K562 (cell line): Measurements from ENCODE around the gene NEK1. TPM values are rescaled to one million over a fixed set of nuclear protein-coding genes. Genes with fewer than 3 reads are reported as not detected.
A peak's percentile ranks its signal among the peaks of the same experiment; 100 is the strongest.

Experiments
- ASH1L ChIP-seq: fragments of 450-650 bp; IDR thresholded peaks from 2 replicates; pipeline ENCODE4 v1.6.1; 2018; ENCODE audit warnings: borderline replicate concordance, mild to moderate bottlenecking, low read depth; ENCODE audit not compliant: partially characterized antibody
- CHD4 ChIP-seq: fragments of 200-600 bp; sonication (generic); IDR thresholded peaks from 3 replicates; pipeline ENCODE4 v1.6.1; 2012; ENCODE audit warnings: low read depth, mild to moderate bottlenecking, mixed read lengths, low read length, inconsistent platforms; ENCODE audit not compliant: insufficient read depth, insufficient replicate concordance, poor library complexity, severe bottlenecking
- ELF4 ChIP-seq: fragments of 450-650 bp; formaldehyde crosslinking; IDR thresholded peaks from 2 replicates; pipeline ENCODE4 v1.4.0; 2022; ENCODE audit warnings: missing genetic modification characterization
- FOSL1 ChIP-seq: fragments of 200-800 bp; sonication (Bioruptor generic); conservative IDR thresholded peaks from 2 replicates; pipeline ENCODE4 v1.6.1; 2016; ENCODE audit warnings: missing genetic modification characterization, missing compliant biosample characterization
- GATAD2A ChIP-seq: fragments of 450-650 bp; IDR thresholded peaks from 2 replicates; pipeline ENCODE4 v1.6.1; 2017
- HDAC1 ChIP-seq, 2 experiments: fragments of 450-650 bp; IDR thresholded peaks; 2 replicates each; pipeline ENCODE4 v1.6.1; 2016 to 2017; ENCODE audit warnings: inconsistent platforms in 1 of 2, mild to moderate bottlenecking in 1 of 2, moderate library complexity in 1 of 2
- KDM2B ChIP-seq: fragments of 250-450 bp; sonication (Bioruptor Pico); IDR thresholded peaks from 2 replicates; pipeline ENCODE4 v1.8.0; 2021; ENCODE audit warnings: mild to moderate bottlenecking, moderate library complexity
- MYBL2 ChIP-seq, 2 experiments: fragments of 450-650 bp in 1 of 2; sonication (generic) in 1 of 2; formaldehyde crosslinking in 1 of 2; IDR thresholded peaks; 2 replicates each; pipeline versions ENCODE4 v1.6.1 to v1.8.1; 2017 to 2022; ENCODE audit warnings: borderline replicate concordance in 1 of 2, inconsistent platforms in 1 of 2, low read depth in 1 of 2, mild to moderate bottlenecking in 1 of 2, missing genetic modification reagents in 1 of 2, moderate library complexity in 1 of 2
- NFYB ChIP-seq: IDR thresholded peaks from 2 replicates; pipeline ENCODE4 v1.6.1; 2011; ENCODE audit warnings: mild to moderate bottlenecking, moderate library complexity; ENCODE audit not compliant: insufficient read length; ENCODE audit errors: extremely low read depth
- SMAD3 ChIP-seq: fragments of 450-650 bp; formaldehyde crosslinking; conservative IDR thresholded peaks from 2 replicates; pipeline ENCODE4 v1.4.0; 2020; ENCODE audit warnings: mild to moderate bottlenecking
- SRSF9 ChIP-seq: fragments of 200-400 bp; formaldehyde crosslinking; IDR thresholded peaks from 2 replicates; pipeline ENCODE4 v1.6.1; 2017; ENCODE audit warnings: low read depth, low read length, borderline replicate concordance
- TCFL5 ChIP-seq: fragments of 250-450 bp; sonication (Bioruptor Pico); conservative IDR thresholded peaks from 2 replicates; pipeline ENCODE4 v1.6.1; 2021; ENCODE audit warnings: mild to moderate bottlenecking, moderate library complexity, matching md5 sums
- ZBED1 ChIP-seq: IDR thresholded peaks from 2 replicates; pipeline ENCODE4 v1.6.1; 2014
- ZNF134 ChIP-seq: fragments of 250-450 bp; sonication (Bioruptor Pico); conservative IDR thresholded peaks from 2 replicates; pipeline ENCODE4 v1.4.0; 2020
- ZNF197 ChIP-seq: fragments of 200-800 bp; sonication (Bioruptor generic); IDR thresholded peaks from 2 replicates; pipeline ENCODE4 v1.6.1; 2016; ENCODE audit warnings: low read depth, missing genetic modification characterization, missing compliant biosample characterization
- polyA plus RNA-seq, 8 experiments: library from polyadenylated mRNA; depleted of rRNA in 4 of 8; stranded (reverse) in 5 of 8; unstranded in 3 of 8; fragments of >200 nt; fragmentation: Nextera tagmentation in 2 of 8; fragmentation: Illumina TruSeq in 1 of 8; extraction: Ambion mirVana in 2 of 8; extraction: Trizol in 1 of 8; gene quantifications; 2 replicates each; pipeline versions ENCODE4 v1.2.1 to v1.2.3, GENCODE V29; 2011 to 2014; ENCODE audit warnings: inconsistent platforms in 1 of 8, missing spikeins in 1 of 8
- total RNA-seq, 7 experiments: library from RNA; depleted of rRNA in 6 of 7; stranded (reverse); fragments of >200 nt in 6 of 7; fragmentation: Illumina TruSeq in 2 of 7; extraction: Trizol in 2 of 7; gene quantifications; 2 replicates each; pipeline versions ENCODE4 v1.2.1 to v1.2.3, GENCODE V29; 2011 to 2021; ENCODE audit warnings: low replicate concordance in 1 of 7
- TF ChIP-seq, protein P1 (sequence below): fragments of 450-650 bp; IDR thresholded peaks from 2 replicates; pipeline ENCODE4 v1.6.1; 2018; ENCODE audit warnings: mild to moderate bottlenecking, low read depth; ENCODE audit not compliant: partially characterized antibody
- TF ChIP-seq, protein P2 (sequence below): IDR thresholded peaks from 2 replicates; pipeline ENCODE4 v1.6.1; 2014; ENCODE audit warnings: antibody characterized with exemption
- TF ChIP-seq, protein P3 (sequence below): sonication (generic); formaldehyde crosslinking; IDR thresholded peaks from 2 replicates; pipeline ENCODE4 v1.8.1; 2023; ENCODE audit warnings: mild to moderate bottlenecking, missing genetic modification reagents
- TF ChIP-seq, protein P4 (sequence below): fragments of 250-450 bp; sonication (Bioruptor Pico); IDR thresholded peaks from 2 replicates; pipeline ENCODE4 v1.6.1; 2021; ENCODE audit warnings: mild to moderate bottlenecking
- TF ChIP-seq, protein P5 (sequence below): sonication (generic); formaldehyde crosslinking; IDR thresholded peaks from 2 replicates; pipeline ENCODE4 v1.8.0; 2022; ENCODE audit warnings: mild to moderate bottlenecking, missing genetic modification reagents, borderline replicate concordance

NEK1 gene
- total and polyA plus RNA-seq, 9 of the 15 experiments (the other 6 are each of a cell fraction or from before 2014, with no cell fraction given), result 6.2 to 15.7 (median 10.3) TPM

DNA sequence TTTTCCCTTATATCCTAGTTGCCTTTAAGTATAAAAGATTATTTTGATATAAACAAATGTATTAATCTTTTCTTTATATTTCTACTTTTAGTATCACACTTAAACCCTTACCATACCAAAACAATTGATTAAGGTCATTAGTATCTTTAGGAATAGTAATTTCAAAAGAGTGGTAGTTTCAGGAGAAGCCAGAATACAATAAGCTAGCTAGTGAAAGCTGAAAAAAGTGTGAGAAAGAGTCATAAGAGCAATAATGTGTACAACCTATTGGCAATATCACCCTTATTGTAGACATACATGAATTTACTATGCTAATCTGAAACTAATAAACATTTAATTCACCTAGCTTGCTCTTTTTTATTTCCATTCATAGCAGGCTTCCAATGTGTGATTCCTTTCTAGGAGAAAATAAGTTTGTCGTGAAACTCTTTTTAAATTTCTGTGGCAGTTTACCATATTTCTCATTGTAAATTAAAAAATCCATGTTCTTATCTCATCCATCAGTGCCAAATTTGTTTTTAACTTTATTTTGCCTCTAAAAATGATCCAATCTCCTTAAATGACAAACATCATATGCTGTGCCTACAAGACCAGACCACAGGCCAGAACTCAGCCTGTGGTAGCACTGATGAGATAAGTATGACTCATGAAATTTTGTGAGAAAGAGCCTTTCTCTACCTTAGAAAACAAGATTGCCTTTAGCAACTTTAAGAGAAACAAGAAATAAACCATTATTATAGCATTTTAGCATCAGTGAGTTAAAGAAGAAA is 8.1 kb downstream of the NEK1 start (continued):
- TF ChIP-seq, protein P1, sequence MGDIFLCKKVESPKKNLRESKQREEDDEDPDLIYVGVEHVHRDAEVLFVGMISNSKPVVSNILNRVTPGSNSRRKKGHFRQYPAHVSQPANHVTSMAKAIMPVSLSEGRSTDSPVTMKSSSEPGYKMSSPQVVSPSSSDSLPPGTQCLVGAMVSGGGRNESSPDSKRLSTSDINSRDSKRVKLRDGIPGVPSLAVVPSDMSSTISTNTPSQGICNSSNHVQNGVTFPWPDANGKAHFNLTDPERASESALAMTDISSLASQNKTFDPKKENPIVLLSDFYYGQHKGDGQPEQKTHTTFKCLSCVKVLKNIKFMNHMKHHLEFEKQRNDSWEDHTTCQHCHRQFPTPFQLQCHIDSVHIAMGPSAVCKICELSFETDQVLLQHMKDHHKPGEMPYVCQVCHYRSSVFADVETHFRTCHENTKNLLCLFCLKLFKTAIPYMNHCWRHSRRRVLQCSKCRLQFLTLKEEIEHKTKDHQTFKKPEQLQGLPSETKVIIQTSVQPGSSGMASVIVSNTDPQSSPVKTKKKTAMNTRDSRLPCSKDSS, result no peak
- TF ChIP-seq ELF4 (no peak), SRSF9 (no peak), NFYB (no peak), TCFL5 (CRISPR knock-in tag) (no peak), SMAD3 (CRISPR knock-in tag) (no peak), KDM2B (CRISPR knock-in tag) (no peak), ZNF134 (CRISPR knock-in tag) (no peak), HDAC1 (IDR thresholded peaks at IDR 0.05) (no peak), FOSL1 (peak; percentile 94), ASH1L (no peak), GATAD2A (no peak), ZBED1 (no peak), CHD4 (no peak), MYBL2 (IDR thresholded peaks at IDR 0.05; ENCODE audit: low read depth) (no peak), MYBL2 (CRISPR knock-in tag; IDR thresholded peaks at IDR 0.05; ENCODE audit: borderline replicate concordance) (no peak), ZNF197 (no peak)
- TF ChIP-seq, protein P2, sequence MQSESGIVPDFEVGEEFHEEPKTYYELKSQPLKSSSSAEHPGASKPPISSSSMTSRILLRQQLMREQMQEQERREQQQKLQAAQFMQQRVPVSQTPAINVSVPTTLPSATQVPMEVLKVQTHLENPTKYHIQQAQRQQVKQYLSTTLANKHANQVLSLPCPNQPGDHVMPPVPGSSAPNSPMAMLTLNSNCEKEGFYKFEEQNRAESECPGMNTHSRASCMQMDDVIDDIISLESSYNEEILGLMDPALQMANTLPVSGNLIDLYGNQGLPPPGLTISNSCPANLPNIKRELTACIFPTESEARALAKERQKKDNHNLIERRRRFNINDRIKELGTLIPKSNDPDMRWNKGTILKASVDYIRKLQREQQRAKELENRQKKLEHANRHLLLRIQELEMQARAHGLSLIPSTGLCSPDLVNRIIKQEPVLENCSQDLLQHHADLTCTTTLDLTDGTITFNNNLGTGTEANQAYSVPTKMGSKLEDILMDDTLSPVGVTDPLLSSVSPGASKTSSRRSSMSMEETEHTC, result no peak
- TF ChIP-seq, protein P3, sequence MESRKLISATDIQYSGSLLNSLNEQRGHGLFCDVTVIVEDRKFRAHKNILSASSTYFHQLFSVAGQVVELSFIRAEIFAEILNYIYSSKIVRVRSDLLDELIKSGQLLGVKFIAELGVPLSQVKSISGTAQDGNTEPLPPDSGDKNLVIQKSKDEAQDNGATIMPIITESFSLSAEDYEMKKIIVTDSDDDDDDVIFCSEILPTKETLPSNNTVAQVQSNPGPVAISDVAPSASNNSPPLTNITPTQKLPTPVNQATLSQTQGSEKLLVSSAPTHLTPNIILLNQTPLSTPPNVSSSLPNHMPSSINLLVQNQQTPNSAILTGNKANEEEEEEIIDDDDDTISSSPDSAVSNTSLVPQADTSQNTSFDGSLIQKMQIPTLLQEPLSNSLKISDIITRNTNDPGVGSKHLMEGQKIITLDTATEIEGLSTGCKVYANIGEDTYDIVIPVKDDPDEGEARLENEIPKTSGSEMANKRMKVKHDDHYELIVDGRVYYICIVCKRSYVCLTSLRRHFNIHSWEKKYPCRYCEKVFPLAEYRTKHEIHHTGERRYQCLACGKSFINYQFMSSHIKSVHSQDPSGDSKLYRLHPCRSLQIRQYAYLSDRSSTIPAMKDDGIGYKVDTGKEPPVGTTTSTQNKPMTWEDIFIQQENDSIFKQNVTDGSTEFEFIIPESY (CRISPR knock-in tag), result no peak
- TF ChIP-seq, protein P4, sequence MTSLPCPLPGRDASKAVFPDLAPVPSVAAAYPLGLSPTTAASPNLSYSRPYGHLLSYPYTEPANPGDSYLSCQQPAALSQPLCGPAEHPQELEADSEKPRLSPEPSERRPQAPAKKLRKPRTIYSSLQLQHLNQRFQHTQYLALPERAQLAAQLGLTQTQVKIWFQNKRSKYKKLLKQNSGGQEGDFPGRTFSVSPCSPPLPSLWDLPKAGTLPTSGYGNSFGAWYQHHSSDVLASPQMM (CRISPR knock-in tag), result no peak
- TF ChIP-seq, protein P5, sequence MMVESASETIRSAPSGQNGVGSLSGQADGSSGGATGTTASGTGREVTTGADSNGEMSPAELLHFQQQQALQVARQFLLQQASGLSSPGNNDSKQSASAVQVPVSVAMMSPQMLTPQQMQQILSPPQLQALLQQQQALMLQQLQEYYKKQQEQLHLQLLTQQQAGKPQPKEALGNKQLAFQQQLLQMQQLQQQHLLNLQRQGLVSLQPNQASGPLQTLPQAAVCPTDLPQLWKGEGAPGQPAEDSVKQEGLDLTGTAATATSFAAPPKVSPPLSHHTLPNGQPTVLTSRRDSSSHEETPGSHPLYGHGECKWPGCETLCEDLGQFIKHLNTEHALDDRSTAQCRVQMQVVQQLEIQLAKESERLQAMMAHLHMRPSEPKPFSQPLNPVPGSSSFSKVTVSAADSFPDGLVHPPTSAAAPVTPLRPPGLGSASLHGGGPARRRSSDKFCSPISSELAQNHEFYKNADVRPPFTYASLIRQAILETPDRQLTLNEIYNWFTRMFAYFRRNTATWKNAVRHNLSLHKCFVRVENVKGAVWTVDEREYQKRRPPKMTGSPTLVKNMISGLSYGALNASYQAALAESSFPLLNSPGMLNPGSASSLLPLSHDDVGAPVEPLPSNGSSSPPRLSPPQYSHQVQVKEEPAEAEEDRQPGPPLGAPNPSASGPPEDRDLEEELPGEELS (CRISPR knock-in tag), result no peak
